BLaER1 treated with 17β-estradiol and CSF1 and Interleukin-3, amounts not matched to agents 10 nM and 100 nM (cell line): Measurements from ENCODE around the gene AOPEP.
"Not testable (repeated sequence)": the region's sequence is repeated elsewhere in the genome, so short reads cannot be mapped to it uniquely, and the experiment has no call there.

Source experiments
- H3K27ac ChIP-seq, 11 experiments: shearing (Covaris generic); formaldehyde crosslinking; 2 replicates each; pipeline ENCODE4 v1.8.1; 2022
- H3K27me3 ChIP-seq, 11 experiments: shearing (Covaris generic); formaldehyde crosslinking; 2 replicates each; pipeline ENCODE4 v1.8.1; 2022
- H3K36me3 ChIP-seq, 11 experiments: shearing (Covaris generic); formaldehyde crosslinking; 2 replicates each; pipeline ENCODE4 v1.8.1; 2022
- H3K4me1 ChIP-seq, 10 experiments: shearing (Covaris generic); formaldehyde crosslinking; 2 replicates each; pipeline ENCODE4 v1.8.1; 2022
- H3K4me2 ChIP-seq, 11 experiments: shearing (Covaris generic); formaldehyde crosslinking; 2 replicates each; pipeline ENCODE4 v1.8.1; 2022
- H3K4me3 ChIP-seq, 10 experiments: shearing (Covaris generic); formaldehyde crosslinking; 2 replicates each; pipeline ENCODE4 v1.8.1; 2022
- H3K9ac ChIP-seq, 11 experiments: shearing (Covaris generic); formaldehyde crosslinking; 2 replicates each; pipeline ENCODE4 v1.8.1; 2022
- H3K9me3 ChIP-seq, 11 experiments: shearing (Covaris generic); formaldehyde crosslinking; replicated peaks in 1 of 11; 2 replicates each; pipeline ENCODE4 v1.8.1; 2022
- H4K20me1 ChIP-seq, 11 experiments: shearing (Covaris generic); formaldehyde crosslinking; 2 replicates each; pipeline ENCODE4 v1.8.1; 2022
- Cebpa-rat ChIP-seq, 11 experiments: shearing (Covaris generic); IDR thresholded peaks; 2 replicates each; pipeline ENCODE4 v1.8.1; 2022

The AOPEP gene

GRCh38 chr9:94826644-94827410, 100.3 kb downstream of the AOPEP start:
- TF ChIP-seq Cebpa-rat (IDR thresholded peaks at IDR 0.05) = no peak
- Histone ChIP-seq H3K9me3 (peaks cover 7 to 25% (median 18%) of the 10 kb centered on the region in 11 experiments; a peak in 21 of 22 replicates), H4K20me1 (no peaks in the 10 kb centered on the region), H3K4me1 (peaks cover 0 to 8% (median 3%) of the 10 kb centered on the region in 10 experiments; a peak in 11 of 20 replicates), H3K27me3 (no peaks in the 10 kb centered on the region), H3K4me2 (no peak overlapping the region), H3K36me3 (peaks cover 15 to 54% (median 31%) of the 10 kb centered on the region in 11 experiments; a peak in 20 of 22 replicates), H3K4me3 (no peak overlapping the region), H3K27ac (no peak overlapping the region), H3K9ac (no peak overlapping the region)

- H3K4me3 ChIP-seq = no peak overlapping the region
- no peak for TF ChIP-seq Cebpa-rat (IDR thresholded peaks at IDR 0.05)
- no peaks in the 10 kb centered on the region for H4K20me1 ChIP-seq
- H3K27ac ChIP-seq = no peak overlapping the region
- no peaks in the 10 kb centered on the region for H3K27me3 ChIP-seq
- peaks cover 7 to 27% (median 18%) of the 10 kb centered on the region in 11 experiments; a peak in 21 of 22 replicates for H3K9me3 ChIP-seq
- no peak overlapping the region for H3K9ac ChIP-seq
- H3K4me1 ChIP-seq = peaks cover 0 to 8% (median 3%) of the 10 kb centered on the region in 10 experiments; a peak in 11 of 20 replicates
- peaks cover 19 to 57% (median 28%) of the 10 kb centered on the region in 11 experiments; a peak in 20 of 22 replicates for H3K36me3 ChIP-seq
- H3K4me2 ChIP-seq = no peak overlapping the region
Measured at GRCh38 chr9:94827584-94828304, 101.2 kb downstream of the AOPEP start.

GRCh38 chr9:94829380-94830070, 103.0 kb downstream of the AOPEP start:
- Histone ChIP-seq H3K9me3 (peaks cover 7 to 34% (median 18%) of the 10 kb centered on the region in 11 experiments; a peak in 21 of 22 replicates), H3K4me3 (no peak overlapping the region)

GRCh38 chr9:94830071-94830604, 103.6 kb downstream of the AOPEP start:
- H3K4me1 ChIP-seq, H3K4me2 ChIP-seq, H4K20me1 ChIP-seq, H3K4me3 ChIP-seq, H3K27me3 ChIP-seq, H3K27ac ChIP-seq, H3K9ac ChIP-seq: not testable (repeated sequence)
- H3K9me3 ChIP-seq = peaks cover 7 to 34% (median 18%) of the 10 kb centered on the region in 11 experiments; a peak in 21 of 22 replicates
- H3K36me3 ChIP-seq = peaks cover 17 to 56% (median 24%) of the 10 kb centered on the region in 11 experiments; a peak in 21 of 22 replicates

More at GRCh38 chr9:94829380-94830070, 103.0 kb downstream of the AOPEP start:
- H3K27ac ChIP-seq = no peak overlapping the region
- no peak for TF ChIP-seq Cebpa-rat (IDR thresholded peaks at IDR 0.05)
- no peak overlapping the region for H3K4me2 ChIP-seq
- H4K20me1 ChIP-seq = no peaks in the 10 kb centered on the region
- no peaks in the 10 kb centered on the region for H3K27me3 ChIP-seq
- peaks cover 0 to 8% (median 3%) of the 10 kb centered on the region in 10 experiments; a peak in 11 of 20 replicates for H3K4me1 ChIP-seq
- H3K36me3 ChIP-seq = peaks cover 17 to 53% (median 23%) of the 10 kb centered on the region in 11 experiments; a peak in 21 of 22 replicates
- H3K9ac ChIP-seq = no peak overlapping the region

- Histone ChIP-seq H4K20me1 (no peaks in the 10 kb centered on the region), H3K4me2 (no peak overlapping the region), H3K4me3 (no peak overlapping the region), H3K9me3 (peaks cover 25 to 52% (median 42%) of the 10 kb centered on the region in 11 experiments), H3K36me3 (peaks cover 9 to 51% (median 17%) of the 10 kb centered on the region in 11 experiments; a peak in 16 of 22 replicates), H3K27me3 (no peaks in the 10 kb centered on the region), H3K9ac (no peak overlapping the region), H3K27ac (no peak overlapping the region), H3K4me1 (no peaks in the 10 kb centered on the region)
- no peak for TF ChIP-seq Cebpa-rat (IDR thresholded peaks at IDR 0.05)
Measured at GRCh38 chr9:94833802-94834201, 107.3 kb downstream of the AOPEP start.

GRCh38 chr9:94837404-94837803, 110.9 kb downstream of the AOPEP start:
- peaks cover 6 to 49% (median 17%) of the 10 kb centered on the region in 11 experiments; a peak in 18 of 22 replicates for H3K36me3 ChIP-seq
- no peak for TF ChIP-seq Cebpa-rat (IDR thresholded peaks at IDR 0.05)
- no peak overlapping the region for H3K9ac ChIP-seq
- peaks cover 40 to 59% (median 49%) of the 10 kb centered on the region in 11 experiments for H3K9me3 ChIP-seq
- H3K27me3 ChIP-seq = no peaks in the 10 kb centered on the region
- no peaks in the 10 kb centered on the region for H3K4me1 ChIP-seq
- no peak overlapping the region for H3K27ac ChIP-seq
- H4K20me1 ChIP-seq = no peaks in the 10 kb centered on the region
- H3K4me2 ChIP-seq = no peak overlapping the region
- no peak overlapping the region for H3K4me3 ChIP-seq

- H4K20me1 ChIP-seq = no peaks in the 10 kb centered on the region
- no peak overlapping the region for H3K9ac ChIP-seq
- peaks cover 0 to 37% (median 16%) of the 10 kb centered on the region in 11 experiments; a peak in 17 of 22 replicates for H3K36me3 ChIP-seq
- no peak overlapping the region for H3K4me2 ChIP-seq
- no peaks in the 10 kb centered on the region for H3K4me1 ChIP-seq
- no peak overlapping the region for H3K4me3 ChIP-seq
- peaks cover 40 to 59% (median 46%) of the 10 kb centered on the region in 11 experiments for H3K9me3 ChIP-seq
- no peaks in the 10 kb centered on the region for H3K27me3 ChIP-seq
- H3K27ac ChIP-seq = no peak overlapping the region
- TF ChIP-seq Cebpa-rat (IDR thresholded peaks at IDR 0.05) = no peak
Measured at GRCh38 chr9:94839398-94839797, 112.9 kb downstream of the AOPEP start.

- Histone ChIP-seq H3K27me3 (no peaks in the 10 kb centered on the region), H3K9ac (no peak overlapping the region), H4K20me1 (no peaks in the 10 kb centered on the region), H3K9me3 (peaks cover 40 to 59% (median 48%) of the 10 kb centered on the region in 11 experiments), H3K4me3 (no peak overlapping the region), H3K27ac (no peak overlapping the region), H3K4me1 (no peaks in the 10 kb centered on the region), H3K4me2 (no peak overlapping the region), H3K36me3 (peaks cover 0 to 34% (median 14%) of the 10 kb centered on the region in 11 experiments; a peak in 17 of 22 replicates)
- TF ChIP-seq Cebpa-rat (IDR thresholded peaks at IDR 0.05) = no peak
Measured at GRCh38 chr9:94840738-94841137, 114.2 kb downstream of the AOPEP start.
